NB4 (cell line): ENCODE results near the gene OR1J1.

Experiments
- POLR2A ChIP-seq: IDR thresholded peaks from 2 replicates; pipeline ENCODE4 v1.6.1; 2011; ENCODE audit warnings: mild to moderate bottlenecking; ENCODE audit not compliant: insufficient read length; ENCODE audit errors: extremely low read depth
- TF ChIP-seq, protein P1 (sequence below): IDR thresholded peaks from one replicate; pipeline ENCODE4 v1.5.1; 2012; ENCODE audit warnings: low read depth, low read length

DNA sequence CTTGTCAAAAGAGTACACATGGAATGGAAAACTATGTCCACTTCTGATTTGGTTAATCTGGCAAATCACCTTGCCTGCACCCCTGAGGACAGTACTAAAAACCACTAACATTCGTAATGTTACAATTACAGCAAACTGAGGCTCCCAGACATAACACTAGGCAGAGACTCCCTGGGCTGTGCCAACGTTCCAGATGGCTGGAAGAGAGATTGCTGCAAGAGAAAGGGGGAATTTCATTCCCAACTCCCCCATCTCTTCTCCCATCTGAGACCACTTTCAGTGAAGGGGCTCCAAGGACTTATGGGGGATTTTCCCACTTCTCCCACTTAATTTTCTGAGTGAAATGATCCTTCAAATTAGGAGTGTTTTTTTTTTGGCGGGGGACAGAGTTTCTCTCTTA is 11.3 kb downstream of the OR1J1 start:
- TF ChIP-seq, protein P1, sequence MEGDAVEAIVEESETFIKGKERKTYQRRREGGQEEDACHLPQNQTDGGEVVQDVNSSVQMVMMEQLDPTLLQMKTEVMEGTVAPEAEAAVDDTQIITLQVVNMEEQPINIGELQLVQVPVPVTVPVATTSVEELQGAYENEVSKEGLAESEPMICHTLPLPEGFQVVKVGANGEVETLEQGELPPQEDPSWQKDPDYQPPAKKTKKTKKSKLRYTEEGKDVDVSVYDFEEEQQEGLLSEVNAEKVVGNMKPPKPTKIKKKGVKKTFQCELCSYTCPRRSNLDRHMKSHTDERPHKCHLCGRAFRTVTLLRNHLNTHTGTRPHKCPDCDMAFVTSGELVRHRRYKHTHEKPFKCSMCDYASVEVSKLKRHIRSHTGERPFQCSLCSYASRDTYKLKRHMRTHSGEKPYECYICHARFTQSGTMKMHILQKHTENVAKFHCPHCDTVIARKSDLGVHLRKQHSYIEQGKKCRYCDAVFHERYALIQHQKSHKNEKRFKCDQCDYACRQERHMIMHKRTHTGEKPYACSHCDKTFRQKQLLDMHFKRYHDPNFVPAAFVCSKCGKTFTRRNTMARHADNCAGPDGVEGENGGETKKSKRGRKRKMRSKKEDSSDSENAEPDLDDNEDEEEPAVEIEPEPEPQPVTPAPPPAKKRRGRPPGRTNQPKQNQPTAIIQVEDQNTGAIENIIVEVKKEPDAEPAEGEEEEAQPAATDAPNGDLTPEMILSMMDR, result no peak
- TF ChIP-seq POLR2A, result no peak
